Measurements from ENCODE around the gene AANAT.

AANAT gene

GRCh38 chr17:76491271-76492122, 24.1 kb downstream of the AANAT start:
- no peak for DNase-seq

GRCh38 chr17:76492123-76492988, 25.0 kb downstream of the AANAT start:
- DNase-seq: no peak

- no peak for DNase-seq
Observed at GRCh38 chr17:76492989-76493501, 25.6 kb downstream of the AANAT start.

- DNase-seq: no peak
Observed at GRCh38 chr17:76493505-76494167, 26.2 kb downstream of the AANAT start.

GRCh38 chr17:76495663-76496400, 28.4 kb downstream of the AANAT start:
- DNase-seq: no peak

GRCh38 chr17:76496464-76496863, 29.1 kb downstream of the AANAT start:
- DNase-seq: no peak

- DNase-seq: no peak
Observed at GRCh38 chr17:76497699-76497978, 30.2 kb downstream of the AANAT start.

GRCh38 chr17:76497979-76498875, 30.8 kb downstream of the AANAT start:
- no peak for DNase-seq

- no peak for DNase-seq
Observed at GRCh38 chr17:76498876-76499251, 31.5 kb downstream of the AANAT start.

- DNase-seq: no peak
Observed at GRCh38 chr17:76499267-76499667, 31.9 kb downstream of the AANAT start.

GRCh38 chr17:76500074-76500746, 32.8 kb downstream of the AANAT start:
- DNase-seq: no peak

GRCh38 chr17:76500747-76501017, 33.3 kb downstream of the AANAT start:
- no peak for DNase-seq

- peak; percentile 92 for DNase-seq
Observed at GRCh38 chr17:76501018-76501826, 33.8 kb downstream of the AANAT start, which contains the start of gene RHBDF2. TSS of gene RHBDF2 (minus strand) at chr17:76501423. CDS start at chr17:76481524, 19,899 bp downstream.

- DNase-seq: no peak
Observed at GRCh38 chr17:76501827-76502307, 34.5 kb downstream of the AANAT start.

GRCh38 chr17:76502341-76503211, 35.2 kb downstream of the AANAT start:
- no peak for DNase-seq

- no peak for DNase-seq
Observed at GRCh38 chr17:76504117-76504516, 36.7 kb downstream of the AANAT start.

GRCh38 chr17:76506408-76507345, 39.3 kb downstream of the AANAT start:
- DNase-seq: peak; percentile 84

Measured in effector CD4-positive, alpha-beta T cell (primary cell).